SH-SY5Y (cell line): ENCODE results near the gene MYRIP.

Experiments used
- GATA2 ChIP-seq: IDR thresholded peaks from 2 replicates; pipeline ENCODE4 v1.6.1; 2011; ENCODE audit warnings: mild to moderate bottlenecking, low read depth, low read length
- GATA3 ChIP-seq: IDR thresholded peaks from 2 replicates; pipeline ENCODE4 v1.6.1; 2011; ENCODE audit warnings: low read depth, mild to moderate bottlenecking, low read length, moderate library complexity

MYRIP gene

GRCh38 chr3:40083066-40083465 lies 273.7 kb downstream of the MYRIP start:
- no peak for TF ChIP-seq GATA3
- no peak for TF ChIP-seq GATA2

DNA sequence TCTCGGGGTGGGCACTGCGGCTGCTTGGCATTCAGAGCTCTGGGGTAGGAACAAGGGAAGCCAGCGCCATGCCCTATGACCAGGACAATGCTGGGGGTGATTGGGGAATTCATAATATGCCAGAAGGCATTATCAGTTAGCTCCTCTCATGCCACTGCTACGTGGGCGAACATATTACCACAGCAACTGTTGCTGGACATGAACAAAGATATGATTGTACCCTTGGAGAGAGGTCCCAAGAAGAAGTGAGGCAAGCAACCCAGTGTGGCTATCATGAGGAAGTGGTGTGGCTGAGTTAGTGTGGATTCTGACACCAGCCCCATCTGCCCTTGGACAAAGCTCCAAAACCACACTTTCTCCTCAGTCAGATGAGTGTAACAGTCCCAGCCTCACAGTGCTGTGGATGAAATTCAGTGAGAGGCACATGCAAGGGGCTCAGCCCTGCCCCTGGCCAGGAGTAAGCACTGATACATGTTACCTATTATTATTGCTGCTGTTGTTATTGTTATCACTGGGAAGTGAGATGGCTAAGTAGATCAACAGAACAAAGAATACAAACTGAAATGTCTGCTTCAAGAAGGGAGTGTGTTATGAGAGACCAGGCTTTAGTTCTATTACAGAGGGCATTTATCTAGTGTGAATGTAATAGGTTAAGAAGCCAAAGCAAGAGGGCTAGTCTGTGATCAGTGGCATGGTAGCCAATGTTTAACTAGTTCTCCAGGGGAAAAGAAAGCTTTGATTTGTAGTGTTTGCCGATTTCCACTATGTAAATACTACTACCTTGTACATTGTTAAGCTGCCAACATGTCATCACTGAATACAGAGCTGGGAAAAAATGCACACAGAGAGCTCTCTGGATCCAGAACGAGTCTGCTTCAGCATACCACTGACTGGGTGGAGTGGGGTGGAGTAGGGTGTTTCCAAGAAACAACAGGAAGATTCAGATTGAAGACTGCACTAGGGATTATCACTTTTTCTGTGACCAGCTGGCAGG lies 277.8 kb downstream of the MYRIP start:
- no peak for TF ChIP-seq GATA3

- no peak for TF ChIP-seq GATA2
- TF ChIP-seq GATA3 = no peak
Measured at GRCh38 chr3:40088527-40089170, 279.2 kb downstream of the MYRIP start.

DNA sequence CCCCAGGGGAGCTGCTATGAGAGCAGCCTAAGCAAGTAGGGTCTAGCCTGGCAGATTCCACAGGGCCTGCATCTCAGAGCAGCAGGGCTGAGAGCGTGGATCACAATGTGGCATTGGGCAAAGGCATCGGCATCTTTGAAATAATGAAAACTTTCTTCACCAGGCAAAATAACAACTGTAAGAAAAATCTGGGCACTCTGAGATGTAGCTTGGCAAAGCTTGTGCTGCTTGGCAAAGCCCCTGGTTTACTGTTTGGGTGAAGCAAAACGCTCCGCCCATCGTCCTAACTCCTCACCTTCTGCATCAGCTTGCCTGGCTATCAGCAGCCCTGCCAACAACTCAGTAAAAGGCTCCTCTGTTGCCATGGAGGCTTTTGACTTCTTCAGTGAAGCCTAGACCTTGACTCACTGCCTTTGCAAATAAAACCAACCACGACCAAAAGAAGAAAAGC lies 287.3 kb downstream of the MYRIP start:
- TF ChIP-seq GATA2 (no peak), GATA3 (no peak)

GRCh38 chr3:40097131-40098117 lies 288.0 kb downstream of the MYRIP start:
- TF ChIP-seq GATA3 (no peak), GATA2 (no peak)

DNA sequence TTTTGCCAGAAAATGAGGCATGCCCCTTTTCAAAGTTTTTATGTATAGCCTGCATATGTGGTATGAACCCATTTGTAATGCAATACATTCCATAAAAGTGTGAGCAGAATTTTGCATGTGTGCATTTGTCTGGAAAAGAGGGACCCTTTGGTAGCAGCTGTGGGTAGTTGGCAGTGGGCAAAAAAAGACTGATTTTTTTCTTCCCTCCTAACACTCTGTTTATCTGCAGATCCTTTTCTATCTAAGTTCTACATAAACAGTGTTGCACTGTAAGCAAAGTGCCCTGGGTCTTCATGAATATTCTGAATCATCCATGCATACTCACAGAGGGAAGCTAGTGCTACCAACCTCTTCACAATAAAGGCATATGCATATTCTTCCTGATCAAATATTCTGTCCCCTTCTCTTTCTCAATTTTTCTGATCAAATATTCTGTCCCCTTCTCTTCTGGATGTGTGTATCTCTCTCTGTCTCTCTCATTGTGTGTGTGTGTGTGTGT lies 288.9 kb downstream of the MYRIP start:
- TF ChIP-seq GATA3 (no peak), GATA2 (no peak)

GRCh38 chr3:40099871-40100270 lies 290.5 kb downstream of the MYRIP start:
- TF ChIP-seq GATA3 (no peak), GATA2 (no peak)

DNA sequence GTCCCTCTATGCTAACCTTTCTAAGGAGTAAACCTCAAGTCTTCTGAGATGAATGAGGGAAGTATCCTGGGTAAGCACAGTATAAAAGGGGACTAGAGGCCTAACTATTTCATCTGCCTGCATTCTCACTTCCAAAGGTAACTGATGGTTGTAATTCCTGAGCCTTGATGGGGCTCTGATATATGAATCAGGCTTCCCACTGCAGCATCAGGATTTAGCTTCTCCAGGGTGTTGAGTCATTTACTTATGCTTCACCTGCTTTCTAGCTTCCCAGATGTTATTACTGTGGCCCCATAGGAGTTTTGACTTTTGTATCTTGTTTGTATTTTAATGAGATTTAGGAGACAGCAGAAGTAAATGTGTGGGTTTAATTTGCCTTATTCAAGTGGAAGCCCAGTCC lies 292.8 kb downstream of the MYRIP start:
- TF ChIP-seq GATA2 (no peak), GATA3 (no peak)

- TF ChIP-seq GATA2 = no peak
- no peak for TF ChIP-seq GATA3
Measured at GRCh38 chr3:40103829-40104228, 294.4 kb downstream of the MYRIP start.

GRCh38 chr3:40104441-40104840 lies 295.0 kb downstream of the MYRIP start:
- TF ChIP-seq GATA3 (no peak), GATA2 (no peak)

DNA sequence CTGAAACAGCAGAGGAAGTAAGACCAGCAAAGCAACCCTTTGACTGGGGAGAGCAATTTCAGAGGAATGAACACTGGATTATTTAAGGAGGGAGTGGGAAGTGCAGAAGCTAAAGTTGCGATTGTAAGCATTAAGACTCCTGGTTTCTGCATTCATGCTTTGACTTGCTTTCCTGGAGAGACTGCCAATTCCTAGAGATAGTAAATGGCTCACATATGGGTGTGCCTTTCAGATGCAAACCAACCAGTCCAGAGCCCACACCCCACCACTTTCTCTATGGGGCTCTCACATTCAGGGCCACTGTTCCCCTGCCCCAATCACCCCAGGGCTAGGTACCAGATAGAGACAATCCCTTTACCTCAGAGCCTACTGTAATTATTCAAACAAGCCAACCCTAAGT lies 299.2 kb downstream of the MYRIP start:
- TF ChIP-seq GATA2 (no peak), GATA3 (no peak)

DNA sequence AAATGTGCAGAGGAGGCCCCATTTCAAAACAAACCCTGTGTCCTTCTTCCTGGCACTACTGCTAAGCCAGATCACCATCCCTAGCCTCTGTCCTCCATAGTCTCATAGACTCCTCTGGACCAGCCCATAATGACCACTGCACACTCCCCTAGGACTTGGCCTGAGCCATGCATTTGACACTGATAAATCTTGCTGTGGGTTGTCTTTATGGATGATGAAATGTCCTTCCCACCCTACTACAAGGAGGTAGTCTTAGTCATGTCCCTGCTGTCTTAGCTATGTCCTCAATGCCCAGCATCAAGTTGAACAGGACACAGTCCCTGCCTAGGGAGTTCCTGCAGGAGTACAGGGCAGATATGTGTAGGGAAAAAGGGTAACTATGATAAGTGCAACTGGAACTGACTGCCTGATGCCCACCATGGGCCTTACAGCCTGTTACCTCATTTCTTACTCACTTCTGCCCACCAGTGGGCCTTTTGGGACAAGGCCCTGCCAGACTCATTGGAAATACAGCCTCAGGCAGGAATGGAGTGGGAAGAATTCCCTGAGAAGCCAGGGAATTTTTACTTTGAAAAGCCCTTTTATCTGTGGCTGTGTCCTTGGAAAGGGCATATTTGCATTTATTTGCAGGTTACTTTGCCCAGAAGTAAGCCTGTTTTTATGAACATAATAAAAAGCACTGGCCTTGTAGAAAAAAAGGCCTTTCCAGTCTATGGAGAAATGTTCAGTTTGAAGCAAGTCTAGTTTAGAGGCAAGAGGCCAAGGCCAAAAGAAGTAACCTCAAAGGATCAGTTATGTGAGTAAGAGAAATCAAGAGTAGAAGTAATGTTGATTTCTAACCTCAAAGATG lies 300.5 kb downstream of the MYRIP start:
- no peak for TF ChIP-seq GATA3
- TF ChIP-seq GATA2 = no peak
